Epithelial cell of esophagus (primary cell): Measurements from ENCODE around the gene ZFP62.
A peak's percentile ranks its signal among the peaks of the same experiment; 100 is the strongest.

Experiments used
- DNase-seq: peaks from one replicate; pipeline ENCODE4 v3.0.0; 2010; ENCODE audit warnings: low read depth
- H3K4me3 ChIP-seq: 2 replicates; pipeline ENCODE4 v1.5.1; 2011; ENCODE audit warnings: mild to moderate bottlenecking, low read length, control low read depth
- TF ChIP-seq, protein P1 (sequence below): IDR thresholded peaks from 2 replicates; pipeline ENCODE4 v1.5.1; 2011; ENCODE audit warnings: low read depth, mild to moderate bottlenecking, low read length, control low read depth, inconsistent platforms; ENCODE audit not compliant: insufficient read depth; ENCODE audit errors: missing control alignments

Gene ZFP62

DNA sequence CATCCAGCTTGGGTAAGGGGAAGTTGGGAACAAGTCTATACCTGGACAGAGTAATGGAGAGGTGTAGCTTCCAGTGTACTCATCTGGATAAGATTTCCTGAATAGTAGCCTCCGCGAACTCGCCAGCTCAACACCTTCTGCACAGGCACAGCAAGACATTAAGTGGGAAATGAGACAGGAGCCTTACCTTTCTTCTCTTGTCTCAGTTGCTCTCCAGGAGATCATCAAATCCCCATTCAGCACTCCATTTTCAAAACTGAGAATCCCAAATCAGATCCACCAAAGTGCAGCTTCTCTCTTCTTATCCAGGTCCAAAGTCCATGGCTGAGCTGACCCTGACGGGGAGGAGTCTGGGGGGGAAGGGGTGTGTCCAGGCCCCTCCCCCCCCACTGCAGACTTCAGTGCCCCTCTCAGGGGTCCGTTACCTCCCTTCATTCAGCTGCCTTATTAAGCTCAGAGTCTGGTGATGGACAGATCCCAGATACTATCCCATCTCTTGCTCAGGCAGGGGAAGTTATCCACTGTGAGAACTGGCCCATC lies 52.5 kb downstream of the ZFP62 start:
- TF ChIP-seq, protein P1, sequence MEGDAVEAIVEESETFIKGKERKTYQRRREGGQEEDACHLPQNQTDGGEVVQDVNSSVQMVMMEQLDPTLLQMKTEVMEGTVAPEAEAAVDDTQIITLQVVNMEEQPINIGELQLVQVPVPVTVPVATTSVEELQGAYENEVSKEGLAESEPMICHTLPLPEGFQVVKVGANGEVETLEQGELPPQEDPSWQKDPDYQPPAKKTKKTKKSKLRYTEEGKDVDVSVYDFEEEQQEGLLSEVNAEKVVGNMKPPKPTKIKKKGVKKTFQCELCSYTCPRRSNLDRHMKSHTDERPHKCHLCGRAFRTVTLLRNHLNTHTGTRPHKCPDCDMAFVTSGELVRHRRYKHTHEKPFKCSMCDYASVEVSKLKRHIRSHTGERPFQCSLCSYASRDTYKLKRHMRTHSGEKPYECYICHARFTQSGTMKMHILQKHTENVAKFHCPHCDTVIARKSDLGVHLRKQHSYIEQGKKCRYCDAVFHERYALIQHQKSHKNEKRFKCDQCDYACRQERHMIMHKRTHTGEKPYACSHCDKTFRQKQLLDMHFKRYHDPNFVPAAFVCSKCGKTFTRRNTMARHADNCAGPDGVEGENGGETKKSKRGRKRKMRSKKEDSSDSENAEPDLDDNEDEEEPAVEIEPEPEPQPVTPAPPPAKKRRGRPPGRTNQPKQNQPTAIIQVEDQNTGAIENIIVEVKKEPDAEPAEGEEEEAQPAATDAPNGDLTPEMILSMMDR, result no peak
- H3K4me3 ChIP-seq, result peak overlapping the region; percentile 80
- DNase-seq, result peak; percentile 73

DNA sequence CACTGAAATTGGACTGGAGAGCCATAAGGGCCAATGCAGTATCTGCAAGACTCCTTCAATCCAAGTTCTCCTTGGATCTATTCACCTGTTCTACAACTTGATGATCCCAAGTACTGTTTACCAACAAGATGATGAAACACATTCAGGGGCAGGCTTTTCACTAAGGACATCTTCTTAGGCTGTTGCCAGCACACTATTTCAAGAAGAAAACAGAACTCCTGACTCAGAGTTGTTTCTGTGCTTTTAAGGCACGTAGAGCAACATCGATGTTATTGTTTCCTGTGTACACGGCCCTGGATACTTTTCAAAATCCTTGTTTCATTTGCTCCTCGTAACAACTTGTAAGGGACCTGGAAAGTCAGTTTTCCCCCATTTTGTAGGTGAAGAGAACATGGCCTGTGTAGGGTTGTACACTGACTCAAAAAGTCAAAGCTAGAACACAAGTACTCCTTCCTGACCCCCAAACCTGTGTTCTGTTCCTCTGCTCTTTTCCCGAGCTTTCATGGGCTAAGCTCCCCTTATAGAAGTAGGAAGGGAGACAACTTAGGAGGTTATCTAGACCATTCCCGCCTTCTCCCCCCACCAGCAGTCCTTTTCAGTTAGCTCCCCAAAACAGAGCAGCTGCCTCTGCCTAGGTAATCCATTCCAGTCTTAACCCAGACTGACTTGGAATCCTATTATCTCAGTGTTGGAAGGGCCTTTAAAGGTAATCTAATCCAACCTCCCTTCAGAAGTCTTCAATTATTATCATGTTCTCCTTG lies 53.2 kb downstream of the ZFP62 start:
- H3K4me3 ChIP-seq, result peak overlapping the region; percentile 80
- TF ChIP-seq, protein P1, result no peak
- peak; percentile 35 for DNase-seq

- no peak overlapping the region for H3K4me3 ChIP-seq
- DNase-seq, result no peak
- TF ChIP-seq, protein P1, result no peak
Measured at GRCh38 chr5:180807046-180807445, 54.0 kb downstream of the ZFP62 start.

DNA sequence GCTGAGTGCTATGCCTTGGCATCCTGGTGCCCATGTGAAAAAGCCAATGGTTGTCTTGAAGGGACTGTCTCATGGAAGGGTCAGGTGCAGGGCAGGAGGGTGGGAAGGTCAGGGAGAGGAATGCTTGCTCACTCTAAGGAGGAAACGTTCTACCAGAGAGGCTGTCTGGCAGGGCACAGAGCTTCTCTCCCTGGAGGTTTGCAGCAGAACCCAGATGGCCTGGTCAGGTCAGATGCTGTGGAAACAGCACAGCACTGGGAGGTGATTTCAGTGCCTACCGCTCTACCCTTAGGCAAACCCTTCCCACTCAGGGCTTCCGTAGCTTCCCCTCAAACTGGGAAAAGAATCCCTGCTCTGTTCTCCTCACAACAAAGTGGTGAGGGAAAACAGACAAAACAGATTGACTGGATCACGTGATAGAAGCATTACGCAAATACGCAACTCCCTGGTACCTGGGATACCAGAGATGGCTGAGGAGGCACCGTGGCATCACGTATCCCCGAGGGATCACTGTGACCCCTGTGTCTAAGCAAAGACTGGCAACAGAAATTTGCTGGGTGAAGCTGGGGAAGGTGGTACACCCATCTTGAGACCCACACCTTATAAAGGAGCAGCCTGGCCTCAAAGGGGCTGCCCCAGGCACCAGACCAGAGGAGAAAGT lies 54.6 kb downstream of the ZFP62 start:
- DNase-seq, result no peak
- H3K4me3 ChIP-seq, result no peak overlapping the region
- TF ChIP-seq, protein P1, result no peak

- no peak for DNase-seq
- TF ChIP-seq, protein P1, result no peak
- peak overlapping the region; percentile 83 for H3K4me3 ChIP-seq
Measured at GRCh38 chr5:180804129-180804618, 56.9 kb downstream of the ZFP62 start.

- DNase-seq, result peak; percentile 85
- peak overlapping the region; percentile 83 for H3K4me3 ChIP-seq
- TF ChIP-seq, protein P1, result peak; percentile 11
Measured at GRCh38 chr5:180803181-180804128, 57.6 kb downstream of the ZFP62 start.
